HepG2 (cell line): ENCODE data around the gene ALKBH5. TPM values are rescaled to one million over a fixed set of nuclear protein-coding genes. Genes with fewer than 3 reads are reported as not detected.
A peak's percentile ranks its signal among the peaks of the same experiment; 100 is the strongest.

Experiments used
- ATAC-seq: fragments of 200-7000 bp; cut with Tn5 transposase; 3 replicates; pipeline ENCODE4 v1.9.1; 2020; ENCODE audit warnings: mild to moderate bottlenecking, moderate library complexity
- BruUV-seq: library from RNA; stranded (reverse); fragments of 400-500 nt; replicated peaks from 2 replicates; lab custom pipeline; 2021; lab: Mats Ljungman, UMichigan
- CTCF ChIA-PET: fragments of 300-600 bp; formaldehyde crosslinking; extraction: SDS; loops from one replicate; lab custom pipeline; 2021; ENCODE audit warnings: low total read pairs, inconsistent platforms, low intra/inter-chr PET ratio; lab: Yijun Ruan, JAX
- POLR2A ChIA-PET: fragments of 350-600 bp; sonication (Branson Sonifier 250); formaldehyde crosslinking; loops from one replicate; lab custom pipeline; 2020; ENCODE audit warnings: antibody characterized with exemption, inconsistent platforms; lab: Yijun Ruan, JAX
- DNase-seq: peaks from one replicate; pipeline ENCODE4 v3.0.0-alpha.2; 2015; ENCODE audit warnings: low spot score
- FAIRE-seq: peaks from 3 replicates; lab custom pipeline; 2011; peaks lifted over from hg19 to GRCh38; lab: Jason Lieb, UNC
- H2AFZ ChIP-seq: one replicate; pipeline ENCODE4 v1.6.1; 2011; ENCODE audit warnings: low read length, inconsistent platforms
- H3K27ac ChIP-seq: fragments of 300-600 bp; 3 replicates; pipeline ENCODE4 v1.8.0; 2011; ENCODE audit warnings: mixed run types, mild to moderate bottlenecking, mixed read lengths, low read length, inconsistent platforms; ENCODE audit not compliant: insufficient read depth; ENCODE audit errors: extremely low read length
- H3K27me3 ChIP-seq, 2 experiments: fragments of 200-600 bp in 1 of 2; 2 replicates in 1 of 2; 3 replicates in 1 of 2; pipeline versions ENCODE4 v1.6.0 to v1.8.0; 2011; ENCODE audit warnings: low read length in 2 of 2, mild to moderate bottlenecking in 2 of 2, moderate library complexity in 2 of 2, inconsistent platforms in 1 of 2; ENCODE audit not compliant: insufficient read depth in 2 of 2, control insufficient read depth in 1 of 2
- H3K36me3 ChIP-seq, 2 experiments: fragments of 200-600 bp in 1 of 2; replicated peaks in 1 of 2; 2 replicates in 1 of 2; 3 replicates in 1 of 2; pipeline versions ENCODE4 v1.5.1 to v1.8.0; 2011; ENCODE audit warnings: low read length in 2 of 2, inconsistent platforms in 1 of 2; ENCODE audit not compliant: insufficient read depth in 2 of 2, control insufficient read depth in 1 of 2
- H3K4me1 ChIP-seq: 2 replicates; pipeline ENCODE4 v1.5.1; 2012; ENCODE audit warnings: low read length, inconsistent platforms; ENCODE audit not compliant: insufficient read depth
- H3K4me2 ChIP-seq: 2 replicates; pipeline ENCODE4 v1.6.0; 2011; ENCODE audit warnings: low read depth, low read length, inconsistent platforms
- H3K4me3 ChIP-seq, 3 experiments: fragments of 200-600 bp in 1 of 3; sonication (generic), shearing (Covaris generic) in 1 of 3; replicated peaks in 1 of 3; 2 replicates each; pipeline ENCODE4 v1.5.1; 2011 to 2016; ENCODE audit warnings: low read length in 3 of 3, inconsistent platforms in 2 of 3, low read depth in 2 of 3, mild to moderate bottlenecking in 2 of 3, control low read depth in 1 of 3, mixed read lengths in 1 of 3; ENCODE audit not compliant: insufficient read depth in 1 of 3
- H3K79me2 ChIP-seq: one replicate; pipeline ENCODE4 v1.6.1; 2011; ENCODE audit warnings: low read length, inconsistent platforms; ENCODE audit not compliant: insufficient read depth
- H3K9ac ChIP-seq: 2 replicates; pipeline ENCODE4 v1.6.0; 2011; ENCODE audit warnings: mild to moderate bottlenecking, low read depth, low read length, inconsistent platforms; ENCODE audit not compliant: insufficient read depth
- H3K9me3 ChIP-seq: 2 replicates; pipeline ENCODE4 v1.5.1; 2012; ENCODE audit warnings: mild to moderate bottlenecking, low read length
- H4K20me1 ChIP-seq: 2 replicates; pipeline ENCODE4 v1.6.0; 2011; ENCODE audit warnings: inconsistent platforms, mild to moderate bottlenecking, low read length, moderate library complexity; ENCODE audit not compliant: insufficient read depth
- AGO1 ChIP-seq: fragments of 200-400 bp; formaldehyde crosslinking; IDR thresholded peaks from 2 replicates; pipeline ENCODE4 v1.6.1; 2017; ENCODE audit warnings: mild to moderate bottlenecking, low read depth, low read length, moderate library complexity; ENCODE audit not compliant: poor library complexity, severe bottlenecking
- DBP ChIP-seq: sonication (generic); formaldehyde crosslinking; IDR thresholded peaks from 2 replicates; pipeline ENCODE4 v1.4.0; 2020; ENCODE audit warnings: missing genetic modification reagents; ENCODE audit errors: not compliant biosample characterization
- ELF4 ChIP-seq: sonication (generic); formaldehyde crosslinking; IDR thresholded peaks from 2 replicates; pipeline ENCODE4 v1.5.0; 2020; ENCODE audit warnings: missing genetic modification reagents, mild to moderate bottlenecking, moderate library complexity, borderline replicate concordance
- KLF15 ChIP-seq: sonication (generic); formaldehyde crosslinking; IDR thresholded peaks from 2 replicates; pipeline ENCODE4 v1.8.1; 2023; ENCODE audit warnings: borderline replicate concordance, mild to moderate bottlenecking, inconsistent platforms, missing genetic modification reagents, mixed read lengths
- NFE2L2 ChIP-seq: fragments of 150-350 bp; IDR thresholded peaks from 2 replicates; pipeline ENCODE4 v1.6.1; 2014; ENCODE audit warnings: low read length
- NR0B2 ChIP-seq: sonication (generic); formaldehyde crosslinking; IDR thresholded peaks from 2 replicates; pipeline ENCODE4 v1.4.0; 2020; ENCODE audit warnings: mild to moderate bottlenecking, missing genetic modification reagents
- ONECUT2 ChIP-seq: sonication (generic); formaldehyde crosslinking; IDR thresholded peaks from 2 replicates; pipeline ENCODE4 v1.4.0; 2020; ENCODE audit warnings: missing genetic modification reagents
- RBFOX2 ChIP-seq: fragments of 200-400 bp; formaldehyde crosslinking; IDR thresholded peaks from 2 replicates; pipeline ENCODE4 v1.6.1; 2017; ENCODE audit warnings: low read depth, mild to moderate bottlenecking, low read length
- RNF2 ChIP-seq: fragments of 450-650 bp; conservative IDR thresholded peaks from 2 replicates; pipeline ENCODE4 v1.6.1; 2016; ENCODE audit warnings: low read depth
- SOX13 ChIP-seq, 3 experiments: fragments of 450-650 bp in 1 of 3; sonication (generic) in 1 of 3; formaldehyde crosslinking in 1 of 3; IDR thresholded peaks in 2 of 3; conservative IDR thresholded peaks in 1 of 3; 2 replicates each; pipeline versions ENCODE4 v1.5.0 to v1.6.1; 2016 to 2020; ENCODE audit warnings: antibody characterized with exemption in 1 of 3, mild to moderate bottlenecking in 1 of 3, missing compliant biosample characterization in 1 of 3, missing genetic modification reagents in 1 of 3, moderate library complexity in 1 of 3
- SOX5 ChIP-seq: IDR thresholded peaks from 2 replicates; pipeline ENCODE4 v1.6.1; 2016; ENCODE audit warnings: borderline replicate concordance
- TEAD3 ChIP-seq: optimal IDR thresholded peaks from 2 replicates; pipeline ENCODE3; 2016; ENCODE audit warnings: borderline replicate concordance
- ZBTB34 ChIP-seq: sonication (generic); formaldehyde crosslinking; IDR thresholded peaks from 2 replicates; pipeline ENCODE4 v1.8.0; 2022; ENCODE audit warnings: mild to moderate bottlenecking, missing genetic modification reagents
- ZNF737 ChIP-seq: sonication (generic); formaldehyde crosslinking; IDR thresholded peaks from 2 replicates; pipeline ENCODE4 v1.5.0; 2020; ENCODE audit warnings: missing genetic modification reagents, mild to moderate bottlenecking, borderline replicate concordance
- WGBS: methylation state at CpG from one replicate; pipeline ENCODE4 v1.1.6; 2017; ENCODE audit warnings: low lambda C conversion rate; 5-methylcytosine and 5-hydroxymethylcytosine counted together
- in situ Hi-C: cut with HindIII; loops from 2 replicates; pipeline ENCODE4 v1.10.0; 2017; ENCODE audit warnings: low pct_unique_long_range_greater_than_20kb; ENCODE audit not compliant: extremely low pct_ligation_motif_present
- intact Hi-C: fragments of 100-400 bp; cut with micrococcal nuclease; formaldehyde crosslinking; loops from one replicate; pipeline ENCODE4 v1.10.0; 2022; ENCODE audit not compliant: unreplicated experiment
- polyA plus RNA-seq, 8 experiments: library from polyadenylated mRNA; depleted of rRNA in 3 of 8; stranded (reverse) in 7 of 8; unstranded in 1 of 8; fragments of >200 nt; fragmentation: Illumina TruSeq in 4 of 8; extraction: Trizol in 4 of 8; gene quantifications; 2 replicates each; pipeline versions ENCODE4 v1.2.1 to v1.2.3, GENCODE V29; 2011 to 2016; ENCODE audit warnings: low read depth in 4 of 8, missing spikeins in 1 of 8, mixed read lengths in 1 of 8; ENCODE audit not compliant: insufficient read depth in 1 of 8
- total RNA-seq, 5 experiments: library from RNA; depleted of rRNA; stranded (reverse); fragments of >200 nt; fragmentation: Illumina TruSeq; extraction: Trizol; gene quantifications; 2 replicates each; pipeline ENCODE4 v1.2.3, GENCODE V29; 2016; ENCODE audit warnings: low read depth in 1 of 5
- TF ChIP-seq, protein P1 (sequence below): sonication (generic); formaldehyde crosslinking; IDR thresholded peaks from 2 replicates; pipeline ENCODE4 v1.9.0; 2021; ENCODE audit warnings: mild to moderate bottlenecking, missing genetic modification reagents

Gene ALKBH5
- total and polyA plus RNA-seq, 2 of the 13 experiments (the other 11 are each of a cell fraction or from before 2014, with no cell fraction given), result 68.9 to 76.9 TPM

- intact Hi-C loops (no loop called here), in situ Hi-C loops (no loop called here)
- Histone ChIP-seq H3K9ac (peak overlapping the region; percentile 87), H3K4me3 (peak overlapping the region; percentile 80 to 96 (median 81)), H3K4me1 (peaks cover 70% of the 10 kb centered on the region), H3K27me3 (no peaks in the 10 kb centered on the region), H2AFZ (no peak overlapping the region), H3K4me2 (peak overlapping the region; percentile 99), H3K79me2 (peaks cover 77% of the 10 kb centered on the region), H3K36me3 (peaks cover 4 to 29% of the 10 kb centered on the region in 2 experiments; a peak in 4 of 5 replicates), H3K9me3 (no peaks in the 10 kb centered on the region), H3K27ac (peak overlapping the region; percentile 26), H4K20me1 (peaks cover 73% of the 10 kb centered on the region)
- POLR2A ChIA-PET, result no interaction called here
- FAIRE-seq (peak; percentile 34), DNase-seq (peak; percentile 40), ATAC-seq (no peak)
- CTCF ChIA-PET, result no interaction called here
- 11% methylated on average over 2 of the region's 2 CpGs for WGBS
- BruUV-seq, result no TSS peak
- TF ChIP-seq ONECUT2 (CRISPR knock-in tag) (no peak), AGO1 (no peak), NFE2L2 (no peak), NR0B2 (no peak), DBP (CRISPR knock-in tag) (no peak), SOX5 (CRISPR knock-in tag) (peak; percentile 80), KLF15 (no peak), ZBTB34 (CRISPR knock-in tag) (no peak), ZNF737 (CRISPR knock-in tag) (no peak), RNF2 (no peak), RBFOX2 (0 out of 2 replicates have a peak, but pooled peaks have one; percentile 19), TEAD3 (CRISPR knock-in tag) (peak; percentile 33), SOX13 (IDR thresholded peaks at IDR 0.05) (0 out of 2 replicates have a peak, but pooled peaks have one; percentile 42), SOX13 (CRISPR knock-in tag; conservative IDR thresholded peaks at IDR 0.05 in 1 of 2, IDR thresholded peaks at IDR 0.05 in 1 of 2) (peak in 1 of 2 experiments; percentile 86; a peak in 2 of 4 replicates), ELF4 (CRISPR knock-in tag) (no peak)
- TF ChIP-seq, protein P1, sequence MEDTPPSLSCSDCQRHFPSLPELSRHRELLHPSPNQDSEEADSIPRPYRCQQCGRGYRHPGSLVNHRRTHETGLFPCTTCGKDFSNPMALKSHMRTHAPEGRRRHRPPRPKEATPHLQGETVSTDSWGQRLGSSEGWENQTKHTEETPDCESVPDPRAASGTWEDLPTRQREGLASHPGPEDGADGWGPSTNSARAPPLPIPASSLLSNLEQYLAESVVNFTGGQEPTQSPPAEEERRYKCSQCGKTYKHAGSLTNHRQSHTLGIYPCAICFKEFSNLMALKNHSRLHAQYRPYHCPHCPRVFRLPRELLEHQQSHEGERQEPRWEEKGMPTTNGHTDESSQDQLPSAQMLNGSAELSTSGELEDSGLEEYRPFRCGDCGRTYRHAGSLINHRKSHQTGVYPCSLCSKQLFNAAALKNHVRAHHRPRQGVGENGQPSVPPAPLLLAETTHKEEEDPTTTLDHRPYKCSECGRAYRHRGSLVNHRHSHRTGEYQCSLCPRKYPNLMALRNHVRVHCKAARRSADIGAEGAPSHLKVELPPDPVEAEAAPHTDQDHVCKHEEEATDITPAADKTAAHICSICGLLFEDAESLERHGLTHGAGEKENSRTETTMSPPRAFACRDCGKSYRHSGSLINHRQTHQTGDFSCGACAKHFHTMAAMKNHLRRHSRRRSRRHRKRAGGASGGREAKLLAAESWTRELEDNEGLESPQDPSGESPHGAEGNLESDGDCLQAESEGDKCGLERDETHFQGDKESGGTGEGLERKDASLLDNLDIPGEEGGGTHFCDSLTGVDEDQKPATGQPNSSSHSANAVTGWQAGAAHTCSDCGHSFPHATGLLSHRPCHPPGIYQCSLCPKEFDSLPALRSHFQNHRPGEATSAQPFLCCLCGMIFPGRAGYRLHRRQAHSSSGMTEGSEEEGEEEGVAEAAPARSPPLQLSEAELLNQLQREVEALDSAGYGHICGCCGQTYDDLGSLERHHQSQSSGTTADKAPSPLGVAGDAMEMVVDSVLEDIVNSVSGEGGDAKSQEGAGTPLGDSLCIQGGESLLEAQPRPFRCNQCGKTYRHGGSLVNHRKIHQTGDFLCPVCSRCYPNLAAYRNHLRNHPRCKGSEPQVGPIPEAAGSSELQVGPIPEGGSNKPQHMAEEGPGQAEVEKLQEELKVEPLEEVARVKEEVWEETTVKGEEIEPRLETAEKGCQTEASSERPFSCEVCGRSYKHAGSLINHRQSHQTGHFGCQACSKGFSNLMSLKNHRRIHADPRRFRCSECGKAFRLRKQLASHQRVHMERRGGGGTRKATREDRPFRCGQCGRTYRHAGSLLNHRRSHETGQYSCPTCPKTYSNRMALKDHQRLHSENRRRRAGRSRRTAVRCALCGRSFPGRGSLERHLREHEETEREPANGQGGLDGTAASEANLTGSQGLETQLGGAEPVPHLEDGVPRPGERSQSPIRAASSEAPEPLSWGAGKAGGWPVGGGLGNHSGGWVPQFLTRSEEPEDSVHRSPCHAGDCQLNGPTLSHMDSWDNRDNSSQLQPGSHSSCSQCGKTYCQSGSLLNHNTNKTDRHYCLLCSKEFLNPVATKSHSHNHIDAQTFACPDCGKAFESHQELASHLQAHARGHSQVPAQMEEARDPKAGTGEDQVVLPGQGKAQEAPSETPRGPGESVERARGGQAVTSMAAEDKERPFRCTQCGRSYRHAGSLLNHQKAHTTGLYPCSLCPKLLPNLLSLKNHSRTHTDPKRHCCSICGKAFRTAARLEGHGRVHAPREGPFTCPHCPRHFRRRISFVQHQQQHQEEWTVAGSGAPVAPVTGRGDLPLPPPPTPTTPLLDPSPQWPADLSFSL (CRISPR knock-in tag), result no peak
Observed at GRCh38 chr17:18187226-18187625, 3.6 kb downstream of the ALKBH5 start.
